Neural cell (in vitro differentiated cells): ENCODE data around the gene EPHA5. TPM values are rescaled to one million over a fixed set of nuclear protein-coding genes. Genes with fewer than 3 reads are reported as not detected.

Source experiments
- H2AFZ ChIP-seq: fragments of 200-600, 300-800 bp; sonication (generic), shearing (Covaris generic); 2 replicates; pipeline ENCODE4 v1.6.0; 2014; ENCODE audit warnings: low read depth, mild to moderate bottlenecking, antibody characterized with exemption, low read length, moderate library complexity
- H3F3A ChIP-seq: fragments of 200-600 bp; shearing (Covaris generic); 2 replicates; pipeline ENCODE4 v1.6.1; 2016; ENCODE audit warnings: mild to moderate bottlenecking, moderate library complexity, mixed read lengths, antibody characterized with exemption, low read length; ENCODE audit not compliant: insufficient read depth, poor library complexity, severe bottlenecking
- H3K27ac ChIP-seq: fragments of 200-600, 300-800 bp; sonication (generic), shearing (Covaris generic); 2 replicates; pipeline ENCODE4 v1.5.1; 2014; ENCODE audit warnings: mild to moderate bottlenecking, low read length, moderate library complexity
- H3K27me3 ChIP-seq: fragments of 300-800, 200-600 bp; sonication (generic), shearing (Covaris generic); 2 replicates; pipeline ENCODE4 v1.6.0; 2014; ENCODE audit warnings: mild to moderate bottlenecking, low read depth, low read length, moderate library complexity; ENCODE audit not compliant: insufficient read depth
- H3K36me3 ChIP-seq: fragments of 300-800, 200-600 bp; sonication (generic), shearing (Covaris generic); 2 replicates; pipeline ENCODE4 v1.5.1; 2014; ENCODE audit warnings: mild to moderate bottlenecking, antibody characterized with exemption, low read length, moderate library complexity; ENCODE audit not compliant: insufficient read depth
- H3K4me2 ChIP-seq: fragments of 300-800, 200-600 bp; sonication (generic), shearing (Covaris generic); 2 replicates; pipeline ENCODE4 v1.6.0; 2014; ENCODE audit warnings: mild to moderate bottlenecking, low read length
- H3K4me3 ChIP-seq: fragments of 300-800, 200-600 bp; sonication (generic), shearing (Covaris generic); 2 replicates; pipeline ENCODE4 v1.5.1; 2014; ENCODE audit warnings: mild to moderate bottlenecking, low read length, moderate library complexity
- H3K79me2 ChIP-seq: fragments of 200-600 bp; shearing (Covaris generic); replicated peaks from 2 replicates; pipeline ENCODE4 v1.6.0; 2014; ENCODE audit warnings: mild to moderate bottlenecking, low read length, moderate library complexity; ENCODE audit not compliant: insufficient read depth
- H3K9ac ChIP-seq: fragments of 300-800, 200-600 bp; sonication (generic), shearing (Covaris generic); 2 replicates; pipeline ENCODE4 v1.6.1; 2016; ENCODE audit warnings: mild to moderate bottlenecking, low read length, mixed read lengths
- H3K9me2 ChIP-seq: fragments of 200-600 bp; shearing (Covaris generic); 2 replicates; pipeline ENCODE4 v1.6.1; 2016; ENCODE audit warnings: mild to moderate bottlenecking, low read length, mixed read lengths; ENCODE audit not compliant: insufficient read depth
- H3K9me3 ChIP-seq: fragments of 200-600, 300-800 bp; sonication (generic), shearing (Covaris generic); 2 replicates; pipeline ENCODE4 v1.6.1; 2016; ENCODE audit warnings: mild to moderate bottlenecking, mixed run types, low read length, moderate library complexity, mixed read lengths
- H4K20me1 ChIP-seq: fragments of 200-600 bp; shearing (Covaris generic); 2 replicates; pipeline ENCODE4 v1.6.1; 2016; ENCODE audit warnings: mild to moderate bottlenecking, mixed run types; ENCODE audit not compliant: insufficient read depth
- CTCF ChIP-seq: fragments of 450-650 bp; IDR thresholded peaks from 2 replicates; pipeline ENCODE4 v1.5.1; 2014; ENCODE audit warnings: antibody characterized with exemption, mild to moderate bottlenecking, moderate library complexity; ENCODE audit not compliant: poor library complexity, severe bottlenecking
- EP300 ChIP-seq: fragments of 450-650 bp; conservative IDR thresholded peaks from 2 replicates; pipeline ENCODE4 v1.6.1; 2014; ENCODE audit warnings: antibody characterized with exemption, mild to moderate bottlenecking, moderate library complexity; ENCODE audit not compliant: poor library complexity, severe bottlenecking
- EZH2 ChIP-seq: fragments of 200-600, 300-800 bp; shearing (Covaris generic), sonication (generic); IDR thresholded peaks from 2 replicates; pipeline ENCODE4 v1.6.1; 2014; ENCODE audit warnings: antibody characterized with exemption, low read length, borderline replicate concordance, mild to moderate bottlenecking; ENCODE audit not compliant: insufficient read depth, poor library complexity, severe bottlenecking
- MXI1 ChIP-seq: fragments of 450-650 bp; conservative IDR thresholded peaks from 2 replicates; pipeline ENCODE4 v1.6.1; 2014; ENCODE audit warnings: antibody characterized with exemption, mild to moderate bottlenecking; ENCODE audit not compliant: poor library complexity, severe bottlenecking
- POLR2AphosphoS5 ChIP-seq: IDR thresholded peaks from 2 replicates; pipeline ENCODE4 v1.6.1; 2012
- RAD21 ChIP-seq: fragments of 450-650 bp; conservative IDR thresholded peaks from 2 replicates; pipeline ENCODE4 v1.6.1; 2014; ENCODE audit warnings: antibody characterized with exemption, mild to moderate bottlenecking, moderate library complexity
- REST ChIP-seq: IDR thresholded peaks from 2 replicates; pipeline ENCODE4 v1.6.1; 2012; ENCODE audit warnings: borderline replicate concordance
- SMC3 ChIP-seq: fragments of 450-650 bp; conservative IDR thresholded peaks from 2 replicates; pipeline ENCODE4 v1.6.1; 2014; ENCODE audit warnings: antibody characterized with exemption, mild to moderate bottlenecking, moderate library complexity; ENCODE audit not compliant: poor library complexity
- TAF1 ChIP-seq: IDR thresholded peaks from 2 replicates; pipeline ENCODE4 v1.6.1; 2012; ENCODE audit warnings: low read depth
- polyA plus RNA-seq: library from polyadenylated mRNA; depleted of rRNA; stranded (reverse); fragments of >200 nt; gene quantifications from 2 replicates; pipeline ENCODE4 v1.2.3, GENCODE V29; 2014

The EPHA5 gene
- polyA plus RNA-seq, 1 donor from 2014 or later: 4.3 TPM

GRCh38 chr4:65340382-65341109, 329.7 kb downstream of the EPHA5 start:
- TF ChIP-seq TAF1 (no peak), EP300 (peak; percentile 74), POLR2AphosphoS5 (peak; percentile 51), REST (peak; percentile 87), MXI1 (no peak), CTCF (no peak), RAD21 (no peak), SMC3 (no peak)
- H3K27ac ChIP-seq: peak overlapping the region; percentile 90
- no peaks in the 10 kb centered on the region for H4K20me1 ChIP-seq
- H3K27me3 ChIP-seq: no peaks in the 10 kb centered on the region
- peak overlapping the region; percentile 21 for H3K4me3 ChIP-seq
- H3K79me2 ChIP-seq: no peaks in the 10 kb centered on the region
- no peaks in the 10 kb centered on the region for H3K9me2 ChIP-seq
- peak overlapping the region; percentile 35 for H3K9ac ChIP-seq
- peak overlapping the region; percentile 33 for H3K4me2 ChIP-seq
- H3K36me3 ChIP-seq: no peaks in the 10 kb centered on the region
- H3K9me3 ChIP-seq: no peaks in the 10 kb centered on the region
- H3F3A ChIP-seq: no peaks in the 10 kb centered on the region
- no peak overlapping the region for H2AFZ ChIP-seq

GRCh38 chr4:65337371-65337770, 332.9 kb downstream of the EPHA5 start:
- no peak for TF ChIP-seq CTCF
- no peak for TF ChIP-seq POLR2AphosphoS5
- no peak for TF ChIP-seq SMC3
- TF ChIP-seq EP300: no peak
- TF ChIP-seq EZH2: no peak
- TF ChIP-seq TAF1: no peak
- TF ChIP-seq REST: no peak
- TF ChIP-seq MXI1: no peak
- TF ChIP-seq RAD21: no peak
- Histone ChIP-seq H3K9ac (no peak overlapping the region), H3K79me2 (no peaks in the 10 kb centered on the region), H3K4me3 (no peak overlapping the region), H3K9me2 (no peaks in the 10 kb centered on the region), H3F3A (no peaks in the 10 kb centered on the region), H3K27me3 (no peaks in the 10 kb centered on the region), H3K36me3 (no peaks in the 10 kb centered on the region), H2AFZ (no peak overlapping the region), H3K27ac (no peak overlapping the region), H3K4me2 (no peak overlapping the region), H3K9me3 (no peaks in the 10 kb centered on the region), H4K20me1 (no peaks in the 10 kb centered on the region)
